Measurements from ENCODE around the gene SEMA5A.

- TF ChIP-seq CTCF (IDR thresholded peaks at IDR 0.05) (no peak), POLR2AphosphoS5 (IDR thresholded peaks at IDR 0.05) (no peak)
Observed at GRCh38 chr5:9347032-9347431, 198.8 kb downstream of the SEMA5A start.

Data from breast epithelium (tissue), 3 donors.